ENCODE results near the gene STYX. TPM values are rescaled to one million over a fixed set of nuclear protein-coding genes. Genes with fewer than 3 reads are reported as not detected.

Gene STYX
- total and polyA plus RNA-seq, 2 of the 8 experiments (the other 6 are each of a cell fraction or from before 2014, with no cell fraction given): 8.3 to 29.0 TPM

GRCh38 chr14:52790011-52790755 is 60.2 kb downstream of the STYX start:
- Histone ChIP-seq H2BK15ac (ENCODE audit: low read length) (no peak overlapping the region), H3K23me2 (ENCODE audit: low read depth, low read length) (0 out of 2 replicates have a peak, but pooled peaks cover 3% of the 10 kb centered on the region), H3K4me2 (ENCODE audit: insufficient read depth in 1 of 2, low read depth in 2 of 2, low read length in 2 of 2) (peak overlapping the region; percentile 77 to 93), H3K79me1 (ENCODE audit: low read depth, low read length) (no peaks in the 10 kb centered on the region), H3K4ac (replicated peaks; ENCODE audit: insufficient read length, low read depth, low read length) (no peak overlapping the region), H2BK120ac (replicated peaks; ENCODE audit: low read depth, low read length) (no peak overlapping the region), H3K36me3 (ENCODE audit: control insufficient read depth in 2 of 4, insufficient read depth in 4 of 4, low read length in 3 of 4) (no peaks in the 10 kb centered on the region), H2AFZ (ENCODE audit: low read length) (no peak overlapping the region), H3K79me2 (ENCODE audit: control insufficient read depth in 1 of 2, insufficient read depth in 2 of 2, low read length in 2 of 2) (peaks cover 0 to 46% of the 10 kb centered on the region in 2 experiments; a peak in 2 of 4 replicates), H4K5ac (ENCODE audit: insufficient read length, low read depth, low read length) (no peak overlapping the region), H3K27ac (ENCODE audit: low read depth, low read length) (no peak overlapping the region), H3K27me3 (replicated peaks in 1 of 4; ENCODE audit: control insufficient read depth in 3 of 4, extremely low read depth in 1 of 4, insufficient read depth in 3 of 4, low read length in 3 of 4) (no peaks in the 10 kb centered on the region), H4K8ac (ENCODE audit: extremely low read depth, insufficient read depth, low read length) (no peak overlapping the region), H3K4me3 (ENCODE audit: extremely low read depth in 1 of 4, insufficient read depth in 2 of 4, low read depth in 3 of 4, low read length in 4 of 4) (peak overlapping the region; percentile 73 to 92 (median 82)), H2BK12ac (ENCODE audit: low read depth, low read length) (no peak overlapping the region), H3K18ac (ENCODE audit: extremely low read depth, low read length) (no peak overlapping the region), H3K14ac (ENCODE audit: insufficient read length) (no peak overlapping the region), H4K20me1 (replicated peaks in 1 of 2; ENCODE audit: control insufficient read depth in 1 of 2, insufficient read depth in 2 of 2, low read length in 2 of 2) (no peaks in the 10 kb centered on the region), H3K4me1 (replicated peaks in 1 of 4; ENCODE audit: control insufficient read depth in 3 of 4, insufficient read depth in 4 of 4, low read length in 3 of 4) (peaks cover 0 to 2% (median 0%) of the 10 kb centered on the region in 4 experiments; a peak in 3 of 7 replicates), H2AK5ac (ENCODE audit: low read depth, low read length) (no peak overlapping the region), H2BK5ac (ENCODE audit: low read depth, low read length) (no peak overlapping the region), H3K9ac (replicated peaks in 1 of 4; ENCODE audit: extremely low read depth in 1 of 4, low read depth in 3 of 4, low read length in 3 of 4) (peak overlapping the region; percentile 70 to 79 (median 74); a peak in 5 of 7 replicates), H3K9me3 (ENCODE audit: insufficient read depth in 2 of 2, low read depth in 1 of 2, low read length in 1 of 2) (no peaks in the 10 kb centered on the region), H2BK20ac (ENCODE audit: low read length) (no peak overlapping the region), H4K91ac (replicated peaks; ENCODE audit: insufficient read length, low read length) (peak overlapping the region; percentile 58), H3K23ac (ENCODE audit: insufficient read length) (no peak overlapping the region), H3K56ac (replicated peaks; ENCODE audit: insufficient read length, low read depth, low read length) (no peak overlapping the region)
- 23% methylated on average over 18 of the region's 18 CpGs; no CpG with 5 or more reads in 1 of the 2 experiments for WGBS, 2 experiments (ENCODE audit: extremely low coverage in 1 of 2, insufficient coverage in 1 of 2, insufficient read length in 1 of 2, insufficient replicate concordance in 2 of 2, low coverage in 1 of 2, low lambda C conversion rate in 2 of 2, missing lambda C conversion rate in 1 of 2)
- TF ChIP-seq KDM1A (IDR thresholded peaks at IDR 0.05; ENCODE audit: borderline replicate concordance, low read length) (no peak), TCF12 (IDR thresholded peaks at IDR 0.05; ENCODE audit: low read depth, low read length) (no peak), SAP30 (IDR thresholded peaks at IDR 0.05; ENCODE audit: insufficient read depth, insufficient replicate concordance, low read length) (no peak), ASH2L (IDR thresholded peaks at IDR 0.05; ENCODE audit: low read length) (no peak), ZNF274 (IDR thresholded peaks at IDR 0.05; ENCODE audit: borderline replicate concordance, extremely low read depth, low read length) (no peak), RAD21 (IDR thresholded peaks at IDR 0.05 in 1 of 2, conservative IDR thresholded peaks at IDR 0.05 in 1 of 2; ENCODE audit: low read depth in 2 of 2, low read length in 2 of 2) (no peak), POU5F1 (IDR thresholded peaks at IDR 0.05; ENCODE audit: low read depth, low read length) (no peak), MAFK (IDR thresholded peaks at IDR 0.05; ENCODE audit: low read depth, low read length) (no peak), SP2 (IDR thresholded peaks at IDR 0.05; ENCODE audit: low read length) (no peak)
- CTCF ChIA-PET (ENCODE audit: partially characterized antibody): interaction anchor here (0.6 to 1.9 kb wide), 5 partner anchors 10 to 491 kb away, joined by 3 to 5 read pairs (median 3); no protein-coding TSS in a partner anchor
- POLR2A ChIA-PET (ENCODE audit: partially characterized antibody): interaction anchor here (0.8 to 1.4 kb wide), 6 partner anchors 9 to 158 kb away, joined by 3 to 5 read pairs (median 3); no protein-coding TSS in a partner anchor
- no peak for FAIRE-seq
- DNase-seq (ENCODE audit: low read depth in 1 of 2, low spot score in 2 of 2): no peak

Data from H1 (cell line).